HEK293T (cell line): Measurements from ENCODE around the gene DNAH9.

Source experiments
- ARNT ChIP-seq: fragments of 450-650 bp; IDR thresholded peaks from 2 replicates; pipeline ENCODE4 v1.6.1; 2017; ENCODE audit warnings: mild to moderate bottlenecking
- BHLHE40 ChIP-seq: fragments of 450-650 bp; IDR thresholded peaks from 2 replicates; pipeline ENCODE4 v1.6.1; 2016; ENCODE audit warnings: mild to moderate bottlenecking, moderate library complexity, borderline replicate concordance
- CTBP1 ChIP-seq: fragments of 450-650 bp; IDR thresholded peaks from 2 replicates; pipeline ENCODE4 v1.6.1; 2016; ENCODE audit warnings: borderline replicate concordance
- FOXA1 ChIP-seq: fragments of 450-650 bp; IDR thresholded peaks from 2 replicates; pipeline ENCODE4 v1.6.1; 2016; ENCODE audit warnings: mild to moderate bottlenecking
- FOXM1 ChIP-seq: fragments of 450-650 bp; IDR thresholded peaks from 2 replicates; pipeline ENCODE4 v1.6.1; 2017; ENCODE audit warnings: mild to moderate bottlenecking, borderline replicate concordance
- HDGF ChIP-seq: fragments of 450-650 bp; IDR thresholded peaks from 2 replicates; pipeline ENCODE4 v1.6.1; 2017; ENCODE audit warnings: antibody characterized with exemption, borderline replicate concordance
- L3MBTL2 ChIP-seq: fragments of 450-650 bp; conservative IDR thresholded peaks from 2 replicates; pipeline ENCODE4 v1.6.1; 2016; ENCODE audit warnings: mild to moderate bottlenecking
- NFRKB ChIP-seq: fragments of 450-650 bp; IDR thresholded peaks from 2 replicates; pipeline ENCODE4 v1.6.1; 2016; ENCODE audit warnings: mild to moderate bottlenecking, moderate library complexity
- SP1 ChIP-seq: fragments of 450-650 bp; IDR thresholded peaks from 2 replicates; pipeline ENCODE4 v1.6.1; 2017
- TARDBP ChIP-seq: fragments of 450-650 bp; IDR thresholded peaks from 2 replicates; pipeline ENCODE4 v1.6.1; 2016
- ZNF384 ChIP-seq: fragments of 450-650 bp; IDR thresholded peaks from 2 replicates; pipeline ENCODE4 v1.6.1; 2016

- TF ChIP-seq BHLHE40 (no peak), FOXA1 (no peak), ARNT (no peak), FOXM1 (no peak), SP1 (no peak), HDGF (no peak), L3MBTL2 (no peak), ZNF384 (no peak), NFRKB (no peak), TARDBP (no peak), CTBP1 (no peak)
Measured at GRCh38 chr17:11807606-11808005, 209.3 kb downstream of the DNAH9 start.
